CD4-positive, alpha-beta T cell treated with Interleukin-2 at 100 ng/mL for 4 hours (primary cell): ENCODE results near the gene SCUBE1.

ENCODE experiments used
- DNase-seq: peaks from one replicate; pipeline ENCODE4 v3.0.0-alpha.2; 2020; ENCODE audit warnings: low spot score

Gene SCUBE1

GRCh38 chr22:43155789-43156188 is 187.4 kb downstream of the SCUBE1 start:
- DNase-seq: no peak

- DNase-seq: no peak
Measured at GRCh38 chr22:43154887-43155536, 188.2 kb downstream of the SCUBE1 start.

- no peak for DNase-seq
Measured at GRCh38 chr22:43153899-43154298, 189.3 kb downstream of the SCUBE1 start.

GRCh38 chr22:43152357-43153071 is 190.7 kb downstream of the SCUBE1 start:
- DNase-seq: peak; percentile 65

DNA sequence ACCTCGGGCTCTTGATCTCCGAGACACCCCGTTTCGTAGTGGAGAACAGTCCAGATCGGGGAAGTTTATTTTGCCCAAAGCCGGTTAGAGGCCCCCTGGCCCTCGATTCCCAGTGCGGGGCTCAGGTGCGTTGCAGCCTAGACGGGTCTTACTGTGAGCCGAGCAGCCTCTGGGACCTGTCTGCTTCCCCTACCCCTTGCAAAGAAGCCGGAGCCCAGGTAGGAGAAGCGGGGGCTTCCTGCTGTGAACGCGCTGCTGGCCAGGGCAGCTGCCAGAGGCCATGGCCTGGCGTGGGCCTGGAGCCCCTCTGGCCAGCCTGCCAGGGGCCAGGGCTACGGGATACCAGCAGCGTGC is 191.2 kb downstream of the SCUBE1 start:
- no peak for DNase-seq

- peak; percentile 59 for DNase-seq
Measured at GRCh38 chr22:43151251-43152002, 191.7 kb downstream of the SCUBE1 start, which contains the start of gene TSPO. TSS of gene TSPO (plus strand) at chr22:43151559. CDS start at chr22:43159239, 7,680 bp downstream.

DNA sequence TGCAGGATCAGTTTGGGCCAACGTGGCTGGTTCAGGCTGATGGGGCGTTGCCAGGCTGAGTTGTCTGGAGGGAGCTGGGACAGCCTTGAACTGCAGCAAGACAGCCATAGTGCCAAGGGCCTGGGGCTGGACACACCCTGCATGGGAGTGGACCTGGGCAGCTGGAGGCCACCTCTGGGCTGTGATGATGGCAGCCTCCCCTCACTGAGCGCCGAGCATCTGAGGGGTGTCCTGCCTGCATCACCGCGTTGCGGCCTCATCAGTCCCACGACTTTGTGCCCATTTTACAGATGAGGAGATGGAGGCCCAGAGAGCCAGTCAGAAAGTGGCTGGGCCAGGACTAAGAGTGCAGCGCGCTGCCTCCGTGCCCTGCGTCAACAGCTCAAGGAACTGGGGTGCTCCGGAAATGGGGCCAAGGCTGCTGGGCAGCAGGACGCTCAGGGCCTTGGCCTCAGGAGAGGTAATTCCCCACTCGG is 192.4 kb downstream of the SCUBE1 start:
- DNase-seq: no peak

- no peak for DNase-seq
Measured at GRCh38 chr22:43148581-43148980, 194.6 kb downstream of the SCUBE1 start.

DNA sequence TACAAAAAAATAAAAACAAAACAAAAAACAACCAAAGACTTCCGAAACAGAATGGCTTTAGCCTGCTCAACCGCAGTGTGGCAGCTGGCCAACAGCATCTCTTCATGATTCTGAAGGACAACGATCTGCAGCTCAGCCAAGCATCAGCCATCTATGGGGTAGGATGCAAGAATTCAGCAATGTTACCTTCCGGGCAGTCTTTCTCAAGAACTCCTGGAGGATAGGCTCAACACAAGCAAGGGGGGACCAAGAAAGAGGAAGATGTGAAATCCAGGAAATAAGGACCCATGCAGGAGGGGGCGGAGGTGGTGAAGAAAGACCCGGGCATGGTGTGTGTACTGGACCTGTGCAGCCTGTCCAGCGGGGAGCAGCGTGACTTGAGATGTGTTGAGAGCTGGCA is 195.4 kb downstream of the SCUBE1 start:
- no peak for DNase-seq
